ENCODE measurements around the gene CASZ1. TPM values are rescaled to one million over a fixed set of nuclear protein-coding genes. Genes with fewer than 3 reads are reported as not detected.

The CASZ1 gene
- total and polyA plus RNA-seq, 3 donors from 2014 or later = 9.4 to 12.3 (median 10.3) TPM

GRCh38 chr1:10592373-10592772, 204.1 kb downstream of the CASZ1 start:
- Histone ChIP-seq H3K4me3 (no peak overlapping the region), H3K36me3 (ENCODE audit: low read depth, missing control alignments) (no peaks in the 10 kb centered on the region), H3K27me3 (no peaks in the 10 kb centered on the region), H3K4me1 (peaks cover 8% of the 10 kb centered on the region), H3K9me3 (no peaks in the 10 kb centered on the region), H3K27ac (no peak overlapping the region)
- TF ChIP-seq POLR2A (IDR thresholded peaks at IDR 0.05) = no peak
- no peak for TF ChIP-seq CTCF (IDR thresholded peaks at IDR 0.05)
- WGBS, 2 donors = 66 to 73% methylated on average over 5 of the region's 5 CpGs
- intact Hi-C loops (cut with DNase I; ENCODE audit: low total_unique reads) = no loop called here
- DNase-seq = no peak

GRCh38 chr1:10591010-10591409, 205.4 kb downstream of the CASZ1 start:
- intact Hi-C loops (cut with DNase I; ENCODE audit: low total_unique reads) = no loop called here
- no peaks in the 10 kb centered on the region for H3K4me1 ChIP-seq
- H3K4me3 ChIP-seq = no peak overlapping the region
- no peak for TF ChIP-seq POLR2A (IDR thresholded peaks at IDR 0.05)
- no peaks in the 10 kb centered on the region for H3K27me3 ChIP-seq
- no peak for DNase-seq
- no peaks in the 10 kb centered on the region for H3K9me3 ChIP-seq
- H3K27ac ChIP-seq = no peak overlapping the region
- 59 to 67% methylated on average over 4 of the region's 4 CpGs for WGBS, 2 donors
- no peaks in the 10 kb centered on the region for H3K36me3 ChIP-seq (ENCODE audit: low read depth, missing control alignments)

- no peaks in the 10 kb centered on the region for H3K36me3 ChIP-seq (ENCODE audit: low read depth, missing control alignments)
- TF ChIP-seq CTCF (IDR thresholded peaks at IDR 0.05) (no peak), POLR2A (IDR thresholded peaks at IDR 0.05) (no peak)
- no peak overlapping the region for H3K4me3 ChIP-seq
- no peak for DNase-seq
- H3K27ac ChIP-seq = no peak overlapping the region
- 92 to 94% methylated on average over 5 of the region's 5 CpGs for WGBS, 2 donors
- no peaks in the 10 kb centered on the region for H3K27me3 ChIP-seq
- intact Hi-C loops (cut with DNase I; ENCODE audit: low total_unique reads) = no loop called here
- no peaks in the 10 kb centered on the region for H3K9me3 ChIP-seq
- no peaks in the 10 kb centered on the region for H3K4me1 ChIP-seq
Measured at GRCh38 chr1:10589074-10589473, 207.4 kb downstream of the CASZ1 start.

GRCh38 chr1:10588640-10589039, 207.8 kb downstream of the CASZ1 start:
- no peak overlapping the region for H3K27ac ChIP-seq
- TF ChIP-seq CTCF (IDR thresholded peaks at IDR 0.05) = no peak
- no peak for TF ChIP-seq POLR2A (IDR thresholded peaks at IDR 0.05)
- no peak for DNase-seq
- no peaks in the 10 kb centered on the region for H3K4me1 ChIP-seq
- intact Hi-C loops (cut with DNase I; ENCODE audit: low total_unique reads) = no loop called here
- WGBS, 2 donors = 96 to 97% methylated on average over 5 of the region's 5 CpGs
- no peak overlapping the region for H3K4me3 ChIP-seq
- H3K9me3 ChIP-seq = no peaks in the 10 kb centered on the region
- no peaks in the 10 kb centered on the region for H3K27me3 ChIP-seq
- no peaks in the 10 kb centered on the region for H3K36me3 ChIP-seq (ENCODE audit: low read depth, missing control alignments)

Small RNAs within 50 kb of the gene (small RNA-seq; reads per million reads assigned to genes)
- 0 reads per million in 2 donors for gene RN7SL614P

Other genes starting within 250 kb of the CASZ1 start
- 100 to 1,000 TPM; 185 to 207 TPM for gene TARDBP, start 216.0 kb upstream of the CASZ1 start, total RNA-seq
- 142 TPM for gene TARDBP, start 216.0 kb upstream of the CASZ1 start, polyA plus RNA-seq (ENCODE audit: insufficient read depth, low read depth, low replicate concordance)

Measured in testis (tissue), 3 donors.